Measurements from ENCODE around the gene KIF1B.

KIF1B gene

GRCh38 chr1:10292188-10292587 is 81.8 kb downstream of the KIF1B start:
- TF ChIP-seq TAF1 (IDR thresholded peaks at IDR 0.05; ENCODE audit: low read depth, low read length), result no peak
- TF ChIP-seq SPI1 (IDR thresholded peaks at IDR 0.05; ENCODE audit: low read depth, low read length), result no peak
- TF ChIP-seq POLR2A (IDR thresholded peaks at IDR 0.05; ENCODE audit: low read depth, low read length), result no peak
- no peak for TF ChIP-seq PAX5 (IDR thresholded peaks at IDR 0.05; ENCODE audit: insufficient read depth, low read length, severe bottlenecking)
- TF ChIP-seq POLR2AphosphoS5 (IDR thresholded peaks at IDR 0.05; ENCODE audit: low read depth, low read length), result no peak
- TF ChIP-seq POU2F2 (IDR thresholded peaks at IDR 0.05; ENCODE audit: low read depth, low read length), result no peak
- FAIRE-seq, result no peak
- DNase-seq (ENCODE audit: insufficient read length, low spot score), result no peak

GRCh38 chr1:10295481-10296085 is 85.2 kb downstream of the KIF1B start:
- TF ChIP-seq PAX5 (IDR thresholded peaks at IDR 0.05; ENCODE audit: insufficient read depth, low read length, severe bottlenecking), result no peak
- no peak for TF ChIP-seq POU2F2 (IDR thresholded peaks at IDR 0.05; ENCODE audit: low read depth, low read length)
- no peak for DNase-seq (ENCODE audit: insufficient read length, low spot score)
- FAIRE-seq, result no peak

GRCh38 chr1:10299151-10299550 is 88.8 kb downstream of the KIF1B start:
- TF ChIP-seq PAX5 (IDR thresholded peaks at IDR 0.05; ENCODE audit: insufficient read depth, low read length, severe bottlenecking), result no peak
- peak; percentile 63 for TF ChIP-seq SPI1 (IDR thresholded peaks at IDR 0.05; ENCODE audit: low read depth, low read length)
- FAIRE-seq (peak; percentile 55), DNase-seq (ENCODE audit: insufficient read length, low spot score) (no peak)

- no peak for TF ChIP-seq PAX5 (IDR thresholded peaks at IDR 0.05; ENCODE audit: insufficient read depth, low read length, severe bottlenecking)
- TF ChIP-seq POLR2A (IDR thresholded peaks at IDR 0.05; ENCODE audit: low read depth, low read length), result no peak
- TF ChIP-seq POLR2AphosphoS5 (IDR thresholded peaks at IDR 0.05; ENCODE audit: low read depth, low read length), result no peak
- no peak for TF ChIP-seq SPI1 (IDR thresholded peaks at IDR 0.05; ENCODE audit: low read depth, low read length)
- TF ChIP-seq POU2F2 (IDR thresholded peaks at IDR 0.05; ENCODE audit: low read depth, low read length), result no peak
- no peak for TF ChIP-seq TAF1 (IDR thresholded peaks at IDR 0.05; ENCODE audit: low read depth, low read length)
- FAIRE-seq (no peak), DNase-seq (ENCODE audit: insufficient read length, low spot score) (no peak)
Measured at GRCh38 chr1:10302416-10302815, 92.0 kb downstream of the KIF1B start.

GRCh38 chr1:10304295-10304694 is 93.9 kb downstream of the KIF1B start:
- DNase-seq (ENCODE audit: insufficient read length, low spot score) (no peak), FAIRE-seq (no peak)
- TF ChIP-seq SPI1 (IDR thresholded peaks at IDR 0.05; ENCODE audit: low read depth, low read length), result no peak
- no peak for TF ChIP-seq POLR2AphosphoS5 (IDR thresholded peaks at IDR 0.05; ENCODE audit: low read depth, low read length)
- no peak for TF ChIP-seq TAF1 (IDR thresholded peaks at IDR 0.05; ENCODE audit: low read depth, low read length)
- TF ChIP-seq PAX5 (IDR thresholded peaks at IDR 0.05; ENCODE audit: insufficient read depth, low read length, severe bottlenecking), result no peak
- TF ChIP-seq POLR2A (IDR thresholded peaks at IDR 0.05; ENCODE audit: low read depth, low read length), result no peak
- TF ChIP-seq POU2F2 (IDR thresholded peaks at IDR 0.05; ENCODE audit: low read depth, low read length), result no peak

- TF ChIP-seq TAF1 (IDR thresholded peaks at IDR 0.05; ENCODE audit: low read depth, low read length) (no peak), POLR2A (IDR thresholded peaks at IDR 0.05; ENCODE audit: low read depth, low read length) (no peak), PAX5 (IDR thresholded peaks at IDR 0.05; ENCODE audit: insufficient read depth, low read length, severe bottlenecking) (no peak), POLR2AphosphoS5 (IDR thresholded peaks at IDR 0.05; ENCODE audit: low read depth, low read length) (no peak), SPI1 (IDR thresholded peaks at IDR 0.05; ENCODE audit: low read depth, low read length) (no peak), POU2F2 (IDR thresholded peaks at IDR 0.05; ENCODE audit: low read depth, low read length) (no peak)
- FAIRE-seq, result no peak
- DNase-seq (ENCODE audit: insufficient read length, low spot score), result no peak
Measured at GRCh38 chr1:10306435-10306834, 96.1 kb downstream of the KIF1B start.

GRCh38 chr1:10308001-10308400 is 97.6 kb downstream of the KIF1B start:
- no peak for DNase-seq (ENCODE audit: insufficient read length, low spot score)
- TF ChIP-seq POU2F2 (IDR thresholded peaks at IDR 0.05; ENCODE audit: low read depth, low read length), result no peak
- no peak for TF ChIP-seq POLR2AphosphoS5 (IDR thresholded peaks at IDR 0.05; ENCODE audit: low read depth, low read length)
- FAIRE-seq, result no peak

GRCh38 chr1:10309243-10310011 is 99.1 kb downstream of the KIF1B start:
- TF ChIP-seq POLR2AphosphoS5 (IDR thresholded peaks at IDR 0.05; ENCODE audit: low read depth, low read length), result no peak
- no peak for TF ChIP-seq TAF1 (IDR thresholded peaks at IDR 0.05; ENCODE audit: low read depth, low read length)
- no peak for TF ChIP-seq SPI1 (IDR thresholded peaks at IDR 0.05; ENCODE audit: low read depth, low read length)
- TF ChIP-seq POLR2A (IDR thresholded peaks at IDR 0.05; ENCODE audit: low read depth, low read length), result no peak
- TF ChIP-seq PAX5 (IDR thresholded peaks at IDR 0.05; ENCODE audit: insufficient read depth, low read length, severe bottlenecking), result no peak
- no peak for TF ChIP-seq POU2F2 (IDR thresholded peaks at IDR 0.05; ENCODE audit: low read depth, low read length)
- FAIRE-seq, result peak; percentile 65
- no peak for DNase-seq (ENCODE audit: insufficient read length, low spot score)

GRCh38 chr1:10316752-10317151 is 106.4 kb downstream of the KIF1B start:
- FAIRE-seq (no peak), DNase-seq (ENCODE audit: insufficient read length, low spot score) (no peak)
- TF ChIP-seq POU2F2 (IDR thresholded peaks at IDR 0.05; ENCODE audit: low read depth, low read length) (no peak), SPI1 (IDR thresholded peaks at IDR 0.05; ENCODE audit: low read depth, low read length) (no peak), PAX5 (IDR thresholded peaks at IDR 0.05; ENCODE audit: insufficient read depth, low read length, severe bottlenecking) (no peak)

GRCh38 chr1:10319750-10320149 is 109.4 kb downstream of the KIF1B start:
- no peak for FAIRE-seq
- no peak for DNase-seq (ENCODE audit: insufficient read length, low spot score)
- no peak for TF ChIP-seq POU2F2 (IDR thresholded peaks at IDR 0.05; ENCODE audit: low read depth, low read length)
- no peak for TF ChIP-seq TAF1 (IDR thresholded peaks at IDR 0.05; ENCODE audit: low read depth, low read length)
- TF ChIP-seq PAX5 (IDR thresholded peaks at IDR 0.05; ENCODE audit: insufficient read depth, low read length, severe bottlenecking), result no peak
- no peak for TF ChIP-seq SPI1 (IDR thresholded peaks at IDR 0.05; ENCODE audit: low read depth, low read length)
- TF ChIP-seq POLR2AphosphoS5 (IDR thresholded peaks at IDR 0.05; ENCODE audit: low read depth, low read length), result no peak
- no peak for TF ChIP-seq POLR2A (IDR thresholded peaks at IDR 0.05; ENCODE audit: low read depth, low read length)
